H1 (cell line): Measurements from ENCODE around the gene ASAP2. TPM values are rescaled to one million over a fixed set of nuclear protein-coding genes. Genes with fewer than 3 reads are reported as not detected.
A peak's percentile ranks its signal among the peaks of the same experiment; 100 is the strongest.

Source experiments
- CHD7 ChIP-seq: fragments of 300-600 bp; sonication (generic); IDR thresholded peaks from 2 replicates; pipeline ENCODE4 v1.7.1; 2012; ENCODE audit warnings: low read length, moderate library complexity, mild to moderate bottlenecking, inconsistent platforms; ENCODE audit not compliant: insufficient replicate concordance
- EZH2 ChIP-seq: fragments of 200-600 bp; sonication (generic); IDR thresholded peaks from 2 replicates; pipeline ENCODE4 v1.7.1; 2012; ENCODE audit warnings: low read depth, mild to moderate bottlenecking, moderate library complexity, low read length, inconsistent platforms; ENCODE audit not compliant: severe bottlenecking
- PHF8 ChIP-seq: fragments of 200-600 bp; sonication (generic); conservative IDR thresholded peaks from 2 replicates; pipeline ENCODE4 v1.7.1; 2012; ENCODE audit warnings: low read depth, mild to moderate bottlenecking, inconsistent platforms, low read length, moderate library complexity
- POLR2A ChIP-seq, 2 experiments: IDR thresholded peaks; 1 replicate in 1 of 2; 2 replicates in 1 of 2; pipeline ENCODE4 v1.6.1; 2011; ENCODE audit warnings: low read depth in 2 of 2, low read length in 2 of 2, mild to moderate bottlenecking in 2 of 2; ENCODE audit errors: control extremely low read depth in 1 of 2
- SIN3A ChIP-seq, 2 experiments: IDR thresholded peaks in 1 of 2; conservative IDR thresholded peaks in 1 of 2; 2 replicates each; pipeline ENCODE4 v1.6.1; 2011 to 2012; ENCODE audit warnings: low read length in 2 of 2, improper control_type of control experiment in 1 of 2, low read depth in 1 of 2, mild to moderate bottlenecking in 1 of 2
- TBP ChIP-seq: IDR thresholded peaks from 2 replicates; pipeline ENCODE4 v1.6.1; 2011; ENCODE audit warnings: low read depth, low read length, improper control_type of control experiment
- YY1 ChIP-seq: IDR thresholded peaks from 2 replicates; pipeline ENCODE4 v1.6.1; 2011; ENCODE audit warnings: low read depth, mild to moderate bottlenecking, low read length
- polyA plus RNA-seq, 7 experiments: library from polyadenylated mRNA; depleted of rRNA in 3 of 7; stranded (reverse) in 5 of 7; unstranded in 2 of 7; fragments of >200 nt in 5 of 7; fragments of 200-250 nt in 2 of 7; gene quantifications; 1 replicate in 5 of 7; 2 replicates in 1 of 7; 4 replicates in 1 of 7; pipeline versions ENCODE4 v1.2.1 to v1.2.3, GENCODE V29; 2011 to 2013; ENCODE audit warnings: missing spikeins in 2 of 7, mixed read lengths in 2 of 7
- total RNA-seq: library from RNA; stranded (reverse); fragmentation: NEBNext Ultra II Directional; extraction: Animal tissue kit (Norgen Biotek cat#: 25700); gene quantifications from 2 replicates; pipeline ENCODE4 v1.2.1, GENCODE V29; 2021

ASAP2 gene
- total and polyA plus RNA-seq, 2 of the 8 experiments (the other 6 are each of a cell fraction or from before 2014, with no cell fraction given) = 10.2 to 18.7 TPM

- peak; percentile 9; the same call in 1 of the 2 replicates for TF ChIP-seq PHF8
- TF ChIP-seq CHD7 = no peak
- 0 out of 4 replicates have a peak, but pooled peaks of 1 of the 2 experiments have one; percentile 27 for TF ChIP-seq SIN3A (conservative IDR thresholded peaks at IDR 0.05 in 1 of 2, IDR thresholded peaks at IDR 0.05 in 1 of 2; ENCODE audit: low read depth in 1 of 2, low read length in 2 of 2)
- TF ChIP-seq POLR2A (IDR thresholded peaks at IDR 0.05; ENCODE audit: control extremely low read depth in 1 of 2, low read depth in 2 of 2, low read length in 2 of 2) = no peak; a peak in 1 of 3 replicates
- peak; percentile 66; the same call in 1 of the 2 replicates for TF ChIP-seq YY1
- TF ChIP-seq TBP = no peak
- peak; percentile 51 for TF ChIP-seq EZH2
These were observed 504 bp downstream of the ASAP2 start (continued) for GRCh38 chr2:9206991-9207640.
